HG02571 (cell line): ENCODE data around the gene LHX4.
"Not testable (repeated sequence)": the region's sequence is repeated elsewhere in the genome, so short reads cannot be mapped to it uniquely, and the experiment has no call there.

Source experiments
- ATAC-seq: cut with Tn5 transposase; IDR thresholded peaks from one replicate; pipeline ENCODE4 v1.9.1; 2021; ENCODE audit warnings: mild to moderate bottlenecking, moderate library complexity; ENCODE audit not compliant: unreplicated experiment

LHX4 gene

GRCh38 chr1:180196436-180197003 is 33.5 kb upstream of the LHX4 start:
- ATAC-seq, result no peak

GRCh38 chr1:180197231-180197630 is 32.8 kb upstream of the LHX4 start:
- no peak for ATAC-seq

- ATAC-seq, result no peak
These were observed 31.9 kb upstream of the LHX4 start for GRCh38 chr1:180198196-180198595.

- ATAC-seq, result no peak
These were observed 31.5 kb upstream of the LHX4 start for GRCh38 chr1:180198611-180199010.

GRCh38 chr1:180199018-180199417 is 31.0 kb upstream of the LHX4 start:
- ATAC-seq, result no peak

GRCh38 chr1:180201451-180202200 is 28.4 kb upstream of the LHX4 start:
- no peak for ATAC-seq

GRCh38 chr1:180202588-180202987 is 27.5 kb upstream of the LHX4 start:
- not testable (repeated sequence) for ATAC-seq

GRCh38 chr1:180204231-180204630 is 25.8 kb upstream of the LHX4 start:
- ATAC-seq, result no peak

GRCh38 chr1:180206581-180206980 is 23.5 kb upstream of the LHX4 start:
- ATAC-seq, result no peak

- no peak for ATAC-seq
These were observed 21.8 kb upstream of the LHX4 start for GRCh38 chr1:180208264-180208663.

- ATAC-seq, result no peak
These were observed 19.9 kb upstream of the LHX4 start for GRCh38 chr1:180210008-180210620.

GRCh38 chr1:180211156-180211859 is 18.8 kb upstream of the LHX4 start:
- no peak for ATAC-seq

- ATAC-seq, result no peak
These were observed 18.2 kb upstream of the LHX4 start for GRCh38 chr1:180211860-180212229.

GRCh38 chr1:180213401-180214170 is 16.5 kb upstream of the LHX4 start:
- no peak for ATAC-seq

GRCh38 chr1:180215856-180216625 is 14.0 kb upstream of the LHX4 start:
- ATAC-seq, result no peak

- ATAC-seq, result no peak
These were observed 13.1 kb upstream of the LHX4 start for GRCh38 chr1:180217006-180217405.

GRCh38 chr1:180218806-180219765 is 11.0 kb upstream of the LHX4 start:
- ATAC-seq, result no peak

GRCh38 chr1:180219776-180220175 is 10.3 kb upstream of the LHX4 start:
- ATAC-seq, result no peak

- ATAC-seq, result no peak
These were observed 8.6 kb upstream of the LHX4 start for GRCh38 chr1:180221462-180221861.
